ENCODE measurements around the gene NUP153.
A peak's percentile ranks its signal among the peaks of the same experiment; 100 is the strongest.
"Not testable (repeated sequence)": the region's sequence is repeated elsewhere in the genome, so short reads cannot be mapped to it uniquely, and the experiment has no call there.

NUP153 gene

DNA sequence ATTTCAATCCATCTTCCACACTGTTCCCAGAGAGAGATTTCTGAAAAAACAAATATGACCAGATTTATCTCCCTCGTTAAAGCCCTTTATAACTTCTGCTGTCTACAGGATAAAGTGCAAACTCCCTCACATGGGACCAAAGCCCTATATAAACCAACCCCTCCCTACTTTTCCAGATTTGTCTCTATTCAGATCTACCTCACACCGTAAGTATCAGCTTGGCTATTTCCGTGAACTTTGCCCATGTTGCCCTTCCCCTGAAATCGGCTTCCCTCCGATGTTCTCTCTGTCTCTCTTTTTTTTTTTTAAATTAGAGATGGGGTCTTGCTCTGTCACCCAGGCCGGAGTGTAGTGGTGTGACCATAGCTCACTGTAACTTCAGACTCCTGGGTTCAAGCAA lies 118.7 kb downstream of the NUP153 start:
- H3K36me3 ChIP-seq (ENCODE audit: control insufficient read depth, low read length) = no peaks in the 10 kb centered on the region
- H3K4me3 ChIP-seq (ENCODE audit: low read length) = no peak overlapping the region
- no peaks in the 10 kb centered on the region for H3F3A ChIP-seq (ENCODE audit: control insufficient read depth, insufficient read depth)
- H3K79me2 ChIP-seq (ENCODE audit: control insufficient read depth, low read length) = no peaks in the 10 kb centered on the region
- H3K4me2 ChIP-seq (ENCODE audit: low read length) = no peak overlapping the region
- no peaks in the 10 kb centered on the region for H3K9me2 ChIP-seq (replicated peaks; ENCODE audit: control insufficient read depth, low read length)
- no peaks in the 10 kb centered on the region for H4K20me1 ChIP-seq (ENCODE audit: control insufficient read depth, insufficient read depth, low read depth, low read length)
- H3K4me1 ChIP-seq (ENCODE audit: control insufficient read depth, low read length) = 0 out of 2 replicates have a peak, but pooled peaks cover under 1% of the 10 kb centered on the region
- H3K9me3 ChIP-seq (ENCODE audit: control insufficient read depth, insufficient read depth, low read length) = no peaks in the 10 kb centered on the region
- TF ChIP-seq, protein P1, sequence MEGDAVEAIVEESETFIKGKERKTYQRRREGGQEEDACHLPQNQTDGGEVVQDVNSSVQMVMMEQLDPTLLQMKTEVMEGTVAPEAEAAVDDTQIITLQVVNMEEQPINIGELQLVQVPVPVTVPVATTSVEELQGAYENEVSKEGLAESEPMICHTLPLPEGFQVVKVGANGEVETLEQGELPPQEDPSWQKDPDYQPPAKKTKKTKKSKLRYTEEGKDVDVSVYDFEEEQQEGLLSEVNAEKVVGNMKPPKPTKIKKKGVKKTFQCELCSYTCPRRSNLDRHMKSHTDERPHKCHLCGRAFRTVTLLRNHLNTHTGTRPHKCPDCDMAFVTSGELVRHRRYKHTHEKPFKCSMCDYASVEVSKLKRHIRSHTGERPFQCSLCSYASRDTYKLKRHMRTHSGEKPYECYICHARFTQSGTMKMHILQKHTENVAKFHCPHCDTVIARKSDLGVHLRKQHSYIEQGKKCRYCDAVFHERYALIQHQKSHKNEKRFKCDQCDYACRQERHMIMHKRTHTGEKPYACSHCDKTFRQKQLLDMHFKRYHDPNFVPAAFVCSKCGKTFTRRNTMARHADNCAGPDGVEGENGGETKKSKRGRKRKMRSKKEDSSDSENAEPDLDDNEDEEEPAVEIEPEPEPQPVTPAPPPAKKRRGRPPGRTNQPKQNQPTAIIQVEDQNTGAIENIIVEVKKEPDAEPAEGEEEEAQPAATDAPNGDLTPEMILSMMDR (IDR thresholded peaks at IDR 0.05; ENCODE audit: low read depth, low read length, poor library complexity, severe bottlenecking) = no peak
- no peak for TF ChIP-seq EZH2phosphoT487 (IDR thresholded peaks at IDR 0.05; ENCODE audit: borderline replicate concordance, low read length)
- H3K27ac ChIP-seq (ENCODE audit: low read depth, low read length) = no peak overlapping the region
- H3K27me3 ChIP-seq (ENCODE audit: control insufficient read depth, low read length) = no peaks in the 10 kb centered on the region

- not testable (repeated sequence) for H3K27ac ChIP-seq (ENCODE audit: low read depth, low read length); H3K27me3 ChIP-seq (ENCODE audit: control insufficient read depth, low read length); H3K9me3 ChIP-seq (ENCODE audit: control insufficient read depth, insufficient read depth, low read length); H3K4me2 ChIP-seq (ENCODE audit: low read length); H4K20me1 ChIP-seq (ENCODE audit: control insufficient read depth, insufficient read depth, low read depth, low read length); H3K4me3 ChIP-seq (ENCODE audit: low read length); H3K9me2 ChIP-seq (replicated peaks; ENCODE audit: control insufficient read depth, low read length); H3K36me3 ChIP-seq (ENCODE audit: control insufficient read depth, low read length); H3K4me1 ChIP-seq (ENCODE audit: control insufficient read depth, low read length); H3F3A ChIP-seq (ENCODE audit: control insufficient read depth, insufficient read depth); H3K79me2 ChIP-seq (ENCODE audit: control insufficient read depth, low read length)
Observed at GRCh38 chr6:17586623-17587022, 120.1 kb downstream of the NUP153 start.

GRCh38 chr6:17585766-17586490 lies 120.8 kb downstream of the NUP153 start:
- Histone ChIP-seq H3F3A (ENCODE audit: control insufficient read depth, insufficient read depth) (no peaks in the 10 kb centered on the region), H3K36me3 (ENCODE audit: control insufficient read depth, low read length) (no peaks in the 10 kb centered on the region), H3K9me3 (ENCODE audit: control insufficient read depth, insufficient read depth, low read length) (peaks cover 4% of the 10 kb centered on the region; the same call in 1 of the 2 replicates), H3K9me2 (replicated peaks; ENCODE audit: control insufficient read depth, low read length) (no peaks in the 10 kb centered on the region), H3K4me3 (ENCODE audit: low read length) (no peak overlapping the region), H3K27ac (ENCODE audit: low read depth, low read length) (no peak overlapping the region), H4K20me1 (ENCODE audit: control insufficient read depth, insufficient read depth, low read depth, low read length) (no peaks in the 10 kb centered on the region), H3K79me2 (ENCODE audit: control insufficient read depth, low read length) (no peaks in the 10 kb centered on the region), H3K4me2 (ENCODE audit: low read length) (no peak overlapping the region), H3K27me3 (ENCODE audit: control insufficient read depth, low read length) (no peaks in the 10 kb centered on the region), H3K4me1 (ENCODE audit: control insufficient read depth, low read length) (0 out of 2 replicates have a peak, but pooled peaks cover 3% of the 10 kb centered on the region)
- TF ChIP-seq, protein P1 (IDR thresholded peaks at IDR 0.05; ENCODE audit: low read depth, low read length, poor library complexity, severe bottlenecking) = peak; percentile 15
- no peak for TF ChIP-seq EZH2phosphoT487 (IDR thresholded peaks at IDR 0.05; ENCODE audit: borderline replicate concordance, low read length)

DNA sequence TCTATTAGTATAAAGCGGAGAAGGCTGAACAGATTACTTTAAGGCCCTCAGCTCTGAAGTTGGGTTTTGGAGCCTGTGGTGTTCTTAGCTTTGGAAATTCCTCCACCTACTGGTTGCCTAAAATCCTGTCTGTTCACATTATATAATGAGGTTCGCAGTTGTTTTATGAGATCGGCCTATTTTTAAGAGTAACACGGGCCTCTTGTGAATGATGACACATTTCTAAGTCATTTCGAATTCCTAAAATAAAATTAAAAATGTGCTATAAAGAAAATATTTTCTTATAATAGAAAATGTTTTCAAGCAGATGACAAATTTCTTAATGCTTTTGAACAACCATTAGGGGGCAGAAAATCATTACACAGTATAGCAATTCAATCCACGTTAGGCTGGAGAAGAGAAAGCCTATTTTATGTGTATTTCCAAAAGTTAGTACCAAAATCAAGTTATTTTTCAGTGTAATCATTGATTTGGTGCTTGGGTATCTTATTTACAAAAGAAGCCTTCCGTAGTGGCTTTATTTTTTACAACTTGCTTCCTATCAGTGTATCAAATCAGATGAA lies 122.4 kb downstream of the NUP153 start:
- H3K4me1 ChIP-seq (ENCODE audit: control insufficient read depth, low read length) = 0 out of 2 replicates have a peak, but pooled peaks cover 3% of the 10 kb centered on the region
- no peak for TF ChIP-seq EZH2phosphoT487 (IDR thresholded peaks at IDR 0.05; ENCODE audit: borderline replicate concordance, low read length)
- TF ChIP-seq, protein P1 (IDR thresholded peaks at IDR 0.05; ENCODE audit: low read depth, low read length, poor library complexity, severe bottlenecking) = peak; percentile 68
- no peaks in the 10 kb centered on the region for H3K27me3 ChIP-seq (ENCODE audit: control insufficient read depth, low read length)
- H3F3A ChIP-seq (ENCODE audit: control insufficient read depth, insufficient read depth) = no peaks in the 10 kb centered on the region
- no peaks in the 10 kb centered on the region for H4K20me1 ChIP-seq (ENCODE audit: control insufficient read depth, insufficient read depth, low read depth, low read length)
- H3K36me3 ChIP-seq (ENCODE audit: control insufficient read depth, low read length) = no peaks in the 10 kb centered on the region
- no peaks in the 10 kb centered on the region for H3K79me2 ChIP-seq (ENCODE audit: control insufficient read depth, low read length)
- no peaks in the 10 kb centered on the region for H3K9me2 ChIP-seq (replicated peaks; ENCODE audit: control insufficient read depth, low read length)
- no peak overlapping the region for H3K4me3 ChIP-seq (ENCODE audit: low read length)
- H3K27ac ChIP-seq (ENCODE audit: low read depth, low read length) = no peak overlapping the region
- no peak overlapping the region for H3K4me2 ChIP-seq (ENCODE audit: low read length)
- H3K9me3 ChIP-seq (ENCODE audit: control insufficient read depth, insufficient read depth, low read length) = peaks cover 4% of the 10 kb centered on the region; the same call in 1 of the 2 replicates

Measured in DOHH2 (cell line).